A549 (cell line): ENCODE data around the gene HDAC7. TPM values are rescaled to one million over a fixed set of nuclear protein-coding genes. Genes with fewer than 3 reads are reported as not detected.

Experiments
- ATAC-seq, 2 experiments: fragments of 200-7000 bp in 1 of 2; fragments of >200 bp in 1 of 2; cut with Nextera tagmentation in 1 of 2; cut with Tn5 transposase in 1 of 2; 3 replicates each; pipeline versions ENCODE4 v1.8.0 to v1.9.1; 2018 to 2020; ENCODE audit warnings: mild to moderate bottlenecking in 1 of 2, moderate library complexity in 1 of 2
- CTCF ChIA-PET: fragments of 300-600 bp; sonication (Branson Sonifier 250); formaldehyde crosslinking; extraction: SDS; loops from one replicate; lab custom pipeline; 2021; ENCODE audit warnings: antibody characterized with exemption, inconsistent platforms; lab: Yijun Ruan, JAX
- POLR2A ChIA-PET: fragments of 350-600 bp; formaldehyde crosslinking; extraction: SDS; loops from one replicate; lab custom pipeline; 2021; ENCODE audit warnings: antibody characterized with exemption, inconsistent platforms; lab: Yijun Ruan, JAX
- DNase-seq, 2 experiments: peaks; one replicate each; pipeline versions ENCODE4 v3.0.0 to v3.0.0-alpha.2; 2011 to 2016; ENCODE audit warnings: low read depth in 1 of 2, low spot score in 1 of 2
- FAIRE-seq: peaks from 2 replicates; lab custom pipeline; 2011; peaks lifted over from hg19 to GRCh38; lab: Jason Lieb, UNC
- H3K27ac ChIP-seq, 2 experiments: fragments of >200 bp; sonication (Bioruptor Twin); formaldehyde crosslinking; 3 replicates each; pipeline ENCODE4 v1.5.1; 2016 to 2017
- H3K4me1 ChIP-seq: fragments of >200 bp; sonication (Bioruptor Twin); formaldehyde crosslinking; 3 replicates; pipeline ENCODE4 v1.6.1; 2016
- H3K4me2 ChIP-seq: fragments of >200 bp; sonication (Bioruptor Twin); formaldehyde crosslinking; 3 replicates; pipeline ENCODE4 v1.6.1; 2016
- H3K4me3 ChIP-seq: fragments of >200 bp; sonication (Bioruptor Twin); formaldehyde crosslinking; 3 replicates; pipeline ENCODE4 v1.5.1; 2016
- H3K9me3 ChIP-seq: fragments of >200 bp; sonication (Bioruptor Twin); formaldehyde crosslinking; 3 replicates; pipeline ENCODE4 v1.6.1; 2016
- CBX2 ChIP-seq: fragments of 200-600 bp; sonication (generic); IDR thresholded peaks from 2 replicates; pipeline ENCODE4 v1.6.1; 2016; ENCODE audit warnings: low read depth, mild to moderate bottlenecking, borderline replicate concordance
- CBX8 ChIP-seq: fragments of 200-600 bp; sonication (generic); IDR thresholded peaks from 2 replicates; pipeline ENCODE4 v1.6.1; 2016
- CEBPB ChIP-seq, 2 experiments: fragments of >200 bp in 1 of 2; sonication (Bioruptor Twin) in 1 of 2; formaldehyde crosslinking in 1 of 2; IDR thresholded peaks; 2 replicates each; pipeline ENCODE4 v1.6.1; 2012 to 2016
- CTCF ChIP-seq: fragments of >200 bp; sonication (Bioruptor Twin); formaldehyde crosslinking; IDR thresholded peaks from 3 replicates; pipeline ENCODE4 v1.5.1; 2016
- EHF ChIP-seq: fragments of 250-450 bp; sonication (Bioruptor Pico); IDR thresholded peaks from 2 replicates; pipeline ENCODE4 v1.5.0; 2020; ENCODE audit warnings: mild to moderate bottlenecking
- EP300 ChIP-seq, 2 experiments: fragments of >200 bp; sonication (Bioruptor Twin); formaldehyde crosslinking; IDR thresholded peaks; 2 replicates in 1 of 2; 3 replicates in 1 of 2; pipeline ENCODE4 v1.6.1; 2016 to 2017
- ESRRA ChIP-seq: fragments of 150-350 bp; IDR thresholded peaks from 2 replicates; pipeline ENCODE4 v1.6.1; 2014; ENCODE audit warnings: mild to moderate bottlenecking, low read length, borderline replicate concordance
- FOSB ChIP-seq: fragments of 250-450 bp; sonication (Bioruptor Pico); IDR thresholded peaks from 2 replicates; pipeline ENCODE4 v1.5.0; 2020; ENCODE audit warnings: mild to moderate bottlenecking, moderate library complexity
- FOSL2 ChIP-seq, 2 experiments: fragments of 450-650 bp in 1 of 2; fragments of >200 bp in 1 of 2; sonication (Bioruptor Twin) in 1 of 2; formaldehyde crosslinking; IDR thresholded peaks; 2 replicates each; pipeline versions ENCODE4 v1.5.0 to v1.6.1; 2016 to 2020; ENCODE audit warnings: mild to moderate bottlenecking in 1 of 2, moderate library complexity in 1 of 2
- HOXA7 ChIP-seq: fragments of 250-450 bp; sonication (Bioruptor Pico); IDR thresholded peaks from 2 replicates; pipeline ENCODE4 v1.5.0; 2020; ENCODE audit warnings: mild to moderate bottlenecking, moderate library complexity
- HOXB13 ChIP-seq: fragments of 250-450 bp; sonication (Bioruptor Pico); IDR thresholded peaks from 2 replicates; pipeline ENCODE4 v1.5.0; 2020; ENCODE audit warnings: low read depth, mild to moderate bottlenecking, moderate library complexity
- HOXB5 ChIP-seq: fragments of 250-450 bp; sonication (Bioruptor Pico); IDR thresholded peaks from 2 replicates; pipeline ENCODE4 v1.5.0; 2020; ENCODE audit warnings: mild to moderate bottlenecking, moderate library complexity
- JUNB ChIP-seq: fragments of >200 bp; sonication (Bioruptor Twin); formaldehyde crosslinking; IDR thresholded peaks from 2 replicates; pipeline ENCODE4 v1.6.1; 2016
- NFE2L2 ChIP-seq: fragments of 150-350 bp; conservative IDR thresholded peaks from 2 replicates; pipeline ENCODE4 v1.6.1; 2014; ENCODE audit warnings: low read length
- NR3C1 ChIP-seq: fragments of >200 bp; sonication (Bioruptor Twin); formaldehyde crosslinking; IDR thresholded peaks from 3 replicates; pipeline ENCODE4 v1.6.1; 2017
- PBX3 ChIP-seq: IDR thresholded peaks from 2 replicates; pipeline ENCODE4 v1.6.1; 2012
- PHF8 ChIP-seq: fragments of 200-600 bp; sonication (generic); IDR thresholded peaks from 2 replicates; pipeline ENCODE4 v1.6.1; 2016; ENCODE audit warnings: low read depth, mild to moderate bottlenecking, antibody characterized with exemption, moderate library complexity, borderline replicate concordance
- POLR2A ChIP-seq: IDR thresholded peaks from 2 replicates; pipeline ENCODE4 v1.6.1; 2012; ENCODE audit warnings: mild to moderate bottlenecking, low read length
- RCOR1 ChIP-seq: fragments of 150-350 bp; IDR thresholded peaks from 2 replicates; pipeline ENCODE4 v1.6.1; 2014; ENCODE audit warnings: antibody characterized with exemption, low read length, low read depth
- RFX5 ChIP-seq: fragments of 450-650 bp; IDR thresholded peaks from 2 replicates; pipeline ENCODE4 v1.7.1; 2014; ENCODE audit warnings: antibody characterized with exemption, mild to moderate bottlenecking, moderate library complexity
- RNF2 ChIP-seq: fragments of 200-600 bp; sonication (generic); IDR thresholded peaks from 2 replicates; pipeline ENCODE4 v1.6.1; 2016; ENCODE audit warnings: low read depth, mild to moderate bottlenecking, antibody characterized with exemption, moderate library complexity, borderline replicate concordance
- SREBF2 ChIP-seq: fragments of 450-650 bp; IDR thresholded peaks from 2 replicates; pipeline ENCODE4 v1.6.1; 2014; ENCODE audit warnings: mild to moderate bottlenecking, moderate library complexity
- TP53 ChIP-seq: fragments of 250-450 bp; sonication (Bioruptor Pico); IDR thresholded peaks from 2 replicates; pipeline ENCODE4 v1.5.0; 2021; ENCODE audit warnings: mild to moderate bottlenecking, moderate library complexity
- USF2 ChIP-seq: fragments of 450-650 bp; IDR thresholded peaks from 2 replicates; pipeline ENCODE4 v1.6.1; 2014; ENCODE audit warnings: antibody characterized with exemption
- ZC3H11A ChIP-seq: fragments of 450-650 bp; IDR thresholded peaks from 2 replicates; pipeline ENCODE4 v1.6.1; 2014; ENCODE audit warnings: antibody characterized with exemption, mild to moderate bottlenecking
- WGBS: methylation state at CpG from one replicate; pipeline ENCODE4 v1.1.6; 2017; ENCODE audit errors: missing lambda C conversion rate; 5-methylcytosine and 5-hydroxymethylcytosine counted together
- polyA plus RNA-seq, 4 experiments: library from polyadenylated mRNA; depleted of rRNA in 3 of 4; stranded (reverse); fragments of >200 nt; fragmentation: RNase III in 1 of 4; extraction: RNeasy Plus Mini Kit Qiagen cat#74134 plus additional on column Dnase treatment in 1 of 4; gene quantifications; 2 replicates in 3 of 4; 3 replicates in 1 of 4; pipeline ENCODE4 v1.2.3, GENCODE V29; 2011 to 2017
- TF ChIP-seq, protein P1 (sequence below): IDR thresholded peaks from 2 replicates; pipeline ENCODE4 v1.6.1; 2012

Gene HDAC7
- polyA plus RNA-seq, 2 of the 4 experiments (the other 2 are of a cell fraction): 17.2 to 36.0 TPM

DNA sequence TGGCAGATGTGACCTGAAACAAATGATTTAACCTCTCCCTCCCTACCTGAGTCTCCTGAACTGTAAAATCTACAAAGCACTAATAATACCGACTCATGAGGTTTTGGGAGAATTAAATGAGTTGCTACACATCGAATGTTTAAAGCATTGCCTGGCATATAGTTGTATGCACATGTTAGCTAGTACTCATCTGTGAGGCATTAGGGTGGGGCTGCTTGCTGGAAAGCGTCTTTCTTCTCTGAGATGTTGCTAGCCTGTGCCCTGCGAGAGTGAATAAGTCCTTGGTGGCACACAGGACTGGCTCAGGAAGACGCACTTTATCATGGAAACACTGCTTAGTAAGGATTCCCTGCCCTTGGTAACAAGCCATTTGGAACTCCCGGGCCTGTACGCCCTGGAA, 67.2 kb downstream of the HDAC7 start:
- peaks cover 27% of the 10 kb centered on the region for H3K4me1 ChIP-seq

DNA sequence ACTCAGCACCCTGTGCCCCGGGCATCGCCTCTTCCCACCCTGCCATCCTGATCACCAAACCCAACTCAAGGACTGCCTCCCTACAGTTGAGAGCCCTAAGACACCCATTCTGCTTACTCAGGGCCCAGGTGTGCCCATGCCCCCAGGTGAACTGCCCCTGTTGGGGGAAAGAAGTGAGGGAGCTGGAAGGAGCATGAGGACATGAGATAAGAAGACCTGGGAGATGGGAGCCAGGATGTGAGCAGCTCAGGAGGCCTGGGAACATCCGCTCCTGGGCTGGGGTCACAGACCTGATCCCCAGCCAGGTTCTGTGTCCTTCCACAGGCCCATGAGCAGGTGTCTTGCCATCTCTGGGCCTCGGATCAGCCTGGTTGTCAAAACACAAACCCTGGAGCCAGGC, 67.6 kb downstream of the HDAC7 start:
- TF ChIP-seq NR3C1 (no peak), JUNB (no peak), RNF2 (no peak), HOXB13 (no peak), HOXB5 (no peak), NFE2L2 (no peak), SREBF2 (no peak), ZC3H11A (no peak), PBX3 (no peak), TP53 (CRISPR knock-in tag) (no peak)
- TF ChIP-seq, protein P1, sequence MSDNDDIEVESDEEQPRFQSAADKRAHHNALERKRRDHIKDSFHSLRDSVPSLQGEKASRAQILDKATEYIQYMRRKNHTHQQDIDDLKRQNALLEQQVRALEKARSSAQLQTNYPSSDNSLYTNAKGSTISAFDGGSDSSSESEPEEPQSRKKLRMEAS: no peak
- WGBS: 71% methylated on average over 4 of the region's 4 CpGs
- Histone ChIP-seq H3K27ac (0 out of 6 replicates have a peak overlapping the region, but pooled peaks of 1 of the 2 experiments have one; percentile 7), H3K4me2 (peak overlapping the region; percentile 8; the same call in 1 of the 3 replicates), H3K9me3 (no peaks in the 10 kb centered on the region), H3K4me1 (peaks cover 27% of the 10 kb centered on the region), H3K4me3 (no peak overlapping the region)
- ChIA-PET CTCF (interaction anchor here (1.4 to 43.9 kb wide), 4 partner anchors 11 to 86 kb away, joined by 3 to 1399 read pairs (median 174); partner anchors contain the start of gene SLC48A1), POLR2A (no interaction called here)
- ATAC-seq (no peak), FAIRE-seq (no peak), DNase-seq (no peak)

More for the DNA sequence above, 67.2 kb downstream of the HDAC7 start:
- POLR2A ChIA-PET: no interaction called here
- FAIRE-seq: no peak
- WGBS: 60% methylated on average over 7 of the region's 7 CpGs
- H3K27ac ChIP-seq: no peak overlapping the region
- H3K4me2 ChIP-seq: no peak overlapping the region; the same call in 2 of the 3 replicates
- TF ChIP-seq USF2: no peak
- TF ChIP-seq, all 56 proteins: peak for 0
- CTCF ChIA-PET: interaction anchor here (1.4 to 43.9 kb wide), 4 partner anchors 11 to 86 kb away, joined by 3 to 1399 read pairs (median 174); partner anchors contain the start of gene SLC48A1
- DNase-seq: no peak
- peak in 1 of 2 experiments; percentile 19; a peak in 2 of 6 replicates for ATAC-seq
- Histone ChIP-seq H3K9me3 (no peaks in the 10 kb centered on the region), H3K4me3 (no peak overlapping the region)

- POLR2A ChIA-PET: no interaction called here
- Histone ChIP-seq H3K4me3 (no peak overlapping the region), H3K4me1 (peaks cover 27% of the 10 kb centered on the region), H3K4me2 (no peak overlapping the region), H3K9me3 (no peaks in the 10 kb centered on the region), H3K27ac (no peak overlapping the region)
- no peak for FAIRE-seq
- WGBS: 89% methylated on average over 9 of the region's 9 CpGs
- no peak for DNase-seq
- ATAC-seq: no peak; a peak in 1 of 6 replicates
- TF ChIP-seq CBX8 (no peak), ESRRA (no peak), PHF8 (no peak), CEBPB (IDR thresholded peaks at IDR 0.05) (no peak), RFX5 (no peak), CTCF (no peak), EP300 (IDR thresholded peaks at IDR 0.05) (no peak), EHF (no peak), HOXA7 (no peak), RCOR1 (no peak), NR3C1 (no peak), NFE2L2 (no peak), FOSL2 (IDR thresholded peaks at IDR 0.05) (no peak), FOSL2 (CRISPR knock-in tag; IDR thresholded peaks at IDR 0.05) (no peak), POLR2A (no peak), FOSB (CRISPR knock-in tag) (no peak), CBX2 (no peak), JUNB (no peak), ZC3H11A (no peak), SREBF2 (no peak)
- TF ChIP-seq, protein P1: no peak
- TF ChIP-seq, all 56 proteins: peak for 0
- CTCF ChIA-PET: interaction anchor here (1.0 to 43.9 kb wide), 5 partner anchors 8 to 87 kb away, joined by 3 to 1399 read pairs (median 11); partner anchors contain the start of gene SLC48A1
Measured at GRCh38 chr12:47751561-47751960, 68.1 kb downstream of the HDAC7 start.
